GM19239 (cell line): Measurements from ENCODE around the gene PUM1.
"Not testable (repeated sequence)": the region's sequence is repeated elsewhere in the genome, so short reads cannot be mapped to it uniquely, and the experiment has no call there.

Source experiments
- DNase-seq: peaks from one replicate; pipeline ENCODE4 v3.0.0; 2011; ENCODE audit warnings: low spot score; ENCODE audit not compliant: insufficient read length
- FAIRE-seq: peaks from 2 replicates; lab custom pipeline; 2011; peaks lifted over from hg19 to GRCh38; lab: Jason Lieb, UNC

PUM1 gene

DNA sequence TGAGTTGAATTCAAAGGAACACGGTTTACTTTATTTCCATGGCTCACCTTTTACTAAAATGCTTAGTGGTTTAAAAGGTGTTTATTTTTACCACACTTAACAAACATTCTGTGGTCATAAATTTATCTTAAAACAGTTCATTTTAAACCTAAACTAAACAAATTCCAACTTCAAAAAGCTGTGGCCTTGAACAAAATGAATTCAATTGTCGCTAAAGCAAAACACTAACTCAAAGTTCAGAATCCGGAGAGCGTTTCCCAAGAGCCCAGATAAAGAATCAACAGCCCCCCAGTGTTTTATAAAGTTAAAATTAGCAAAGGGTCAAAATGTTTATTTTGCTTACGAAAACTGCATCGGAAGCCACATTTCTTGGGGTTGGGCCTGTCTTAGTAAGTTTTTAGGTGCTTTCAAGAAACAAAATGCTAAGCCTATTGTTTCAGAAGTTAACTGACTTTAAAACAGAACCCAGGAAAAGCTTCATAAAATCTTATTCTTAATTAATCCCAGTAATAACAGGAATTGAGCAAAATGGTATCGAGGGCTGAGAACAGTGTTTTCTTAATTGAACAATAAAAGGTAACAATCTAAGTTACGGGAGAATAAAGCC is 1.3 kb downstream of the PUM1 start:
- DNase-seq (no peak), FAIRE-seq (peak; percentile 21)

DNA sequence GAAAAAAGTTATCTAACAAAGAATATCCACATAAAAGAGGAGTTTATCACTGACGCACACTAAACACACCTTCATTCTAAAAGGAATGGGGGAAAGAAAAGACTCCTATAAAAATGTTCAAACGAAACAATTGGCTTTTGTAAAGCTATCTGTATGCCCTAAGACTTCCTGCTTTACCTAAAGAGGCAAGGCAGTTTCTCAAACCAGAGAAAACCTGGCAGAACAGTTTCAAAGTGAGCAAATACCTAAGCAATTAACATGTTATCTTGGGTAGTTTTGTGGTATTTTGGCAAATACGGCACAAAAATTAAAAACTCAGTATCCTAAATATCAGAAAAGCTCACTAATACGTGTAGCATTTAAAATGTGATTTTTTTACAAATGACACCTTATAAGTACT is 1.9 kb downstream of the PUM1 start:
- FAIRE-seq, result peak; percentile 49
- DNase-seq, result no peak

DNA sequence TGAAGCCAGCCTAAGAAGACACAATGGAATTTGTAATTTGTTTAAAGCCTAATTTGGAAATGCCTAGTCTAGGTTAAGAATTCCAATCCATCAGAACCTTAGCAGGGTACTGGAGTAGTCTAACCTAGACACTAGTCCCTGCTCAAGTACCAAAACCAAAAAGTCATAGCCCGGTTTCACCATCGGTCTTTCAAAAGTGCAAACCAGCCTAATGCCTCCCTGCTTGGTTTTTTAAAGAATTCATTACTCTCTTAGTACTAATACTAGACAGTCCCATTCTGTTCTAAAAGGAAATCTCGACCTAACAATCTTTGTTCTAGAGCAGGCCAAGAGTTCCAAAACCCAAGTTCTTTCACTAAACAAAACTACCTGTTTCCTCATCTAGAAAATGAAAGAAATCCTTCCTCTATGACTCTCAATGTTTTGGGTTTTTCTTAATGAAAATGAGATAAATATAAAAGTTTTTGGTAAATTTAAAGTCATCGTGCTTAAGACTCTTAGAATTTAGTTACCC is 2.6 kb downstream of the PUM1 start:
- DNase-seq, result no peak
- FAIRE-seq, result no peak

DNA sequence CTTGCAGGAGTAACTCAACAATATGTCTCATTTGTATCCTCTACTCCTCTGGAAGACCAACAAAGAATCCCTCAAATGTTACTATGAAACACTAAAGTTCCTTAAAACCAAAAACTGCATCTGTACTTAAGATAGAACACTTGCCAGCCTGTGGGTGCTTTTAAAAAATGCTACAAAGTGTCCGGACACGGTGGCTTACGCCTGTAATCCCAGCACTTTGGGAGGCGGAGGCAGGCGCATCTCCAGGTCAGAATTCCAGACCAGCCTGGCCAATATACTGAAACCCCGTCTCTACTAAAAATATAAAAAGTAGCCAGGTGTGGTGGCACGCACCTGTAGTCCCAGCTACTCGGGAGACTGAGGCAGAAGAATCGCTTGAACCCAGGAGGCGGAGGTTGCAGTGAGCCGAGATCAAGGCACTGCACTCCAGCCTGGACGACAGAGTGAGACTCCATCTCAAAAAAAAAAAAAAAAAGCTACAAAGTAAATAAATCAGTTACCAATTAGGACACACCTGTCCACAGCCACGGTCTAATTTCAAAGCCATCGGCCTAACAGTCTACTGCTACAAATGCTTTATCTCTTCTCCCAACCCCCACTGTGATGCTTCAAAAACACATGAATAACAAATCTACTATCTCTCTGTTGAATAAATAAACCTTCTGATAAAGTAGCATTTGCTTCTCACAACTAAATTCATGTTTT is 3.2 kb downstream of the PUM1 start:
- DNase-seq, FAIRE-seq: not testable (repeated sequence)

DNA sequence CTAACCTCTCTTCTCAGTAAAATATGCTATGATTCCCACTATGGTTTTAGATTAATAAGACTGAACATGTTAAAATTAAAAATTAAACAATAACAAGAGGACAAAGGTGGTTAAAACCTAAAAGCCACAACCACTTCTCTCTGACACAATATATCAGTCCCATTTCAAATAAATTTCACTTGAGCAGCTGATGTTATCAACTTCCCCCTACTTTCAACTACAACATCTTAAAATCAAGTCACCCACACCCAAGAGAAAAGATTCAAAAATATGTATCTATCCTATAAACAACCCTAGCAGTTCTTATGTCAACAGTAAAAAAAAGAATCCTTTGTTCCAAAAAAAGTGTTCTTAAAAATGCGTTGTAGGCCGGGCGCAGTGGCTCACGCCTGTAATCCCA is 7.5 kb downstream of the PUM1 start:
- no peak for FAIRE-seq
- DNase-seq, result no peak

DNA sequence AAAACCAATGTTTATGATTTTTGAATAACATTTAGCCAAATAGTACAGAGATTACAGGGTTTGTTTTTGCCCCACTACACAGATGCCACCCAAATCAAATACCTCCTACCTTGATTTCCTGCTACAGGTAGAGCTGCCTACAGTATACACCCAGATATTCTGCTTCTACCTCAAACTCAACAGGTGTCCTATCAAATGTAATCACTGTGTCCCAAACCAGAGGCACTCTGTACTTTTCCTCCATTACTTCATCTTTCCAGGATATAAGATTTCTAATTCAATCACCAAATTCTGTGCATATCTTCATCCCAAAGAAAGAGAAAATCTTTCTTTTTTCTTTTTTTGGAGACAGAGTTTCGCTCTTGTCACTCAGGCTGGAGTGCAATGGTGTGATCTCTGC is 9.6 kb downstream of the PUM1 start:
- FAIRE-seq, result no peak
- no peak for DNase-seq

DNA sequence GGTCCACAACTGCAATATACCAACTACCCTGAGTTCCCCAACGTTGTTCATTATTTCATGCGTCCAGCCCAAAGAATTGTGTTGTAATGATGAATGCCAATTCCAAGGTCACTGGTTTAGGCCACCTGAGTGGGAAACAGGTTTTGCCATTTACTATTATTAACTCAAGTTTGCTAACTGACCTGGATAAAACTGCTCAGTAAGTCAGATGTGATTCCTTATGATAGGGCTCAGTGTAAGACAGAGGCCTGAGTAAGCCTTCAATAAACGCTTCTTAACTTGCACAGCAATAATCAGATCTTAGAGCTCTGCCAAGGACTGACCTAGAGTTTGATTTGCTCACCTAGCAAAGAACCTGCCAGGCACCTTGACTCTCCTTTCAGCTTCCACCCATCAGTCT is 10.0 kb downstream of the PUM1 start:
- DNase-seq (no peak), FAIRE-seq (no peak)

DNA sequence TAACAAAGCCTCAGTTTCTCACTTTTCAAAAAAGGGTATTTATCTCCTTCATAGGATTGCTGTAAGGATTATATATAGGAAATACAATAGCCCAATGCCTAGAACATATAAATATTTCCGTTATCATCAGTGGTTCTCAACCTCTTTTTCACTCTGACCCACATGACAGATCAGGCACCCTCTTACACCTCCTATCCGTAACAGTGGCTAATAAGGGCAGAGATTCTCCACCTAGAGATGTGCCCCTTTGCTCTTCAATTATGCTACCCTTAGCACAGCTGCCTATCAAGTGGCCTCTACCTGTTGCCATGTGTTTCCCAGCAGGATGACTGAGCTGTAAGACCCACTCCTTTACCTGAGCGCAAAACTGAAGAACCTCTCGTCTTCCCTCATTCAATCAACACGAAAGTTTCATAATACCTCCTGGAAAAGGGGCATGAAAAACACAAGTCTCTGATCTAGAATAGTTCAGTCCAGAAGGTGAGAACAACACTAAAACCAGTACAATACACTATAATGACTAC is 10.5 kb downstream of the PUM1 start:
- DNase-seq, result no peak
- FAIRE-seq, result no peak

DNA sequence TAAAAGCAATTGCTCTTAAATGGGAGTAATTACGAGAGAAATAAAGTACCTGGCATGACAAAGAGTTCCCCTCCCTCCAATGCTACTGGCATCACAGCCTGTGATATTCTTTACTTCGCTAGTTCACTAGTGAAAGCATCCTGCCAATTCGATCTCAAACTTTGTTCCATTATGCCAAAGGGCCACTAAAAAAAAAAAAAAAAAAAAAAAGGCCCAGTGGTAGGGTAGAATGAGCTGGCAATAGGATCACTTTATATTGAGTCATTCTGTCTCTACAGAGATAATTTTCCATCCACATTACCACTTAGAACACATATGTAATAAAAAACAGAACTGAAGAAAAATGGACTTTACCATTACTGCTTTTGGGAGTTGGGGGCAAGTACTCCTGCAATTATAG is 11.2 kb downstream of the PUM1 start:
- FAIRE-seq (no peak), DNase-seq (no peak)

DNA sequence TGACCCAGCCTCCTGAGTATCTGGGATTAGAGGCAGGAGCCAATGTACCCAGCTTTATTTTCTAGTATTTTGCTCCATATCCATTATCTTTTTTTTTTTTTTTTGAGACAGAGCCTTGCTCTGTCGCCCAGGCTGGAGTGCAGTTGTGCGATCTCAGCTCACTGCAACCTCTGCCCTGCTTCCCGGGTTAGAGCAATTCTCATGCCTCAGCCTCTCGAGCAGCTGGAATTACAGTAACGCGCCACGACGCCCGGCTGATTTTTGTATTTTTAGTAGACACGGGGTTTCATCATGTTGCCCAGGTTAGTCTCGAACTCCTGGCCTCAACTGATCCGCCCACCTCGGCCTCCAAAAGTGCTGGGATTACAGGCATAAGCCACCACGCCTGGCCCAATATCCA is 12.9 kb downstream of the PUM1 start:
- DNase-seq, FAIRE-seq: not testable (repeated sequence)

DNA sequence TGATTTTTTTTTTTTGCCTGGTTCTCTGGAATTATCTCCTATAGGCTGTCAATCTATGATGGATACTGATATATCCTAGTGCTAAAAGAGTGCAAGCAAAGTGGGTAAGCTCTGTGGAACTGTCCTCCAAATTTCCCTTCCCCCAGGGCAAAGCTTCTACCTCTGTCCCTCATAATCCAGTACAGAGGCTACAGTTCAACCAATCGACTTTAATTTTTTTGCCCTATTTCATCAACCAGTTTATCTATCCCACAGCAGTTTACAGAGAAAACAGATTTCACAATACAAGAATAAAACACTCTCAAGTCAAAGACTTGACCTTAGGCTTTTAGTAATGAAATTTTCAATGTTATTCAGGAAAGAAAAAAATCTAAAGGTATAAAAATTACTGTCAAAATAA is 13.9 kb downstream of the PUM1 start:
- no peak for FAIRE-seq
- no peak for DNase-seq

DNA sequence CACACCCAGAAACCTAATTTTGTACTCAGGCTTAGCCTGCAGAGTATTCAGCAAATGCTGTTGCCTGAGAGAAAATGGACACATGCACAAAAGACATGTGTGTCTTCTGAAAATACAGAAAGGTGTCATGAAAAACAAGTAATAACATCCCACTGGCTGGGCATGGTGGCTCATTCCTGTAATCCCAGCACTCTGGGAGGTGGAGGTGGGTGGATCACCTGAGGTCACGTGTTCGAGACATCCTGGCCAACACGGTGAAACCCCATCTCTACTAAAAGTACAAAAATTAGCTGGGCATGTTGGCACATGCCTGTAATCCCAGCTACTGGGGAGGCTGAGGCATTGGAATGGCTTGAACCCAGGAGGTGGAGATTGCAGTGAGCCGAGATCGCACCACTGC is 18.0 kb downstream of the PUM1 start:
- FAIRE-seq, DNase-seq: not testable (repeated sequence)

DNA sequence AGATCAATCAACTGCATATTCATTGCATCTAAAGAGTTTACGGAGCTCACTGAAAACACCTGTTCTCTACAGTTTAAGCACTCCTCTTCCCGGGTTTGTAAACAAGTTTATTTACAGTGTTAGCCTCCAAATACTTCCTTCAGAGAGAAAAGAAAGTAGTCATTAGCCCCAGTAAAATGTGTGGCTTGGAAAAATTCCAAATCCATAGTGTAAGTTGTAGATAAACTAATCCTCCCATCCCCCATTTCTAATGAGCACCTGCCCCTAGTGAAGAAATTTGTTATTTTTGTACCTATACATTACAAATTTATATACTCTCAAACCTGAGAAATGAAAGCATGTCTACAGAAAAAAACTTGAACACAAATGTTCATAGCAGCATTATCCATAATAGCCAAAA is 21.9 kb downstream of the PUM1 start:
- no peak for DNase-seq
- no peak for FAIRE-seq

DNA sequence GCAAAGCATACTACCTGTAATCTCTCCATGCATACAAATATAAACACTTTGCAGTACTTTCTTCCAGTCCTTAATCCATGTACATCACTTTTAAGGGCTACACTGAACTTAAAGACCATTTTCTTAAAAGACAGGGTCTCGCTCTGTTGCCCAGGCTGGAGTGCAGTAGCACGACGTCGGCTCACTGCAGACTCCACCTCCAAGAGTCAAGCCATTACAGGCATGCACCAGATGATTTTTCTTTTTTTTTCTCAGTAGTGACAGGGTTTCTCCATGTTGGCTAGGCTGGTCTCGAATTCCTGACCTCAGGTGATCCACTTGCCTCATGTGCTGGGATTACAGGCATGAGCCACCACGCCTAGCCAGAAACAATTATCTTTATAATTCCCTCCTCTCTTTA is 22.9 kb downstream of the PUM1 start:
- DNase-seq (no peak), FAIRE-seq (no peak)

DNA sequence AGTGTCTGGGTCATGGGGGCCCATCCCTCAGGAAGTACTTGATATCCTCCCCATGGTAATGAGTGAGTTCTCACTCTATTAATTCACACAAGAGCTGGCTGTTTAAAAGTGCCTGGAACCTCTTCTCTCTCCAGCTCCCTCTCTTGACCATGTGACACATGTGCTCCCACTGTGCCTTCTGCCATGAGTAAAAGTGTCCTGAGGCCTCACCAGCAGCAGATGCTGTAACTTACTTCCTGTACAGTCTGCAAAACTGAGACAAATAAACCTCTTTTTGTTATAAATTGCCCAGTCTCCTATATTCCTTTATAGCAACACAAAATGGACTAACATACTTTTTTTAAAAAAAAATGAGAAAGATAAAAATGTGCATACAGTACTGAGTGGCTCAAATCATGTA is 24.0 kb downstream of the PUM1 start:
- DNase-seq (no peak), FAIRE-seq (no peak)

DNA sequence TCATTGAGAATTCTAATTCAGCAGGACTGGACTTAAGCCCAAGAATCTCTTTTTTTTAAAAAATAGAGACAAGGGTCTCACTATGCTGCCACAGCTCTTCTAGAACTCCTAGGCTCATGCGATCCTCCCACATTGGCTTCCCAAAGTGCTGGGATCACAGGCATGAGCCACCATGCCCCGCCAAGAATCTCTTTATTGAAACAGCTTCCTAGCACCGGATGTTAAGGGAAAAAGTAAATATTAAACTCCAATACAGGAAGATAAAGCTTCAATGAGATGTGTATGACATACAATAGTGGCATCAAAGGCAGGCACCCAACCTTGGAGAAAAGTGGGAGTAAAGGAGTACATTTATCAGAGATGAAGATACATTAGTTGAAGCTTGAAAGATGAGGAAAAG is 25.5 kb downstream of the PUM1 start:
- FAIRE-seq, result no peak
- DNase-seq, result no peak

DNA sequence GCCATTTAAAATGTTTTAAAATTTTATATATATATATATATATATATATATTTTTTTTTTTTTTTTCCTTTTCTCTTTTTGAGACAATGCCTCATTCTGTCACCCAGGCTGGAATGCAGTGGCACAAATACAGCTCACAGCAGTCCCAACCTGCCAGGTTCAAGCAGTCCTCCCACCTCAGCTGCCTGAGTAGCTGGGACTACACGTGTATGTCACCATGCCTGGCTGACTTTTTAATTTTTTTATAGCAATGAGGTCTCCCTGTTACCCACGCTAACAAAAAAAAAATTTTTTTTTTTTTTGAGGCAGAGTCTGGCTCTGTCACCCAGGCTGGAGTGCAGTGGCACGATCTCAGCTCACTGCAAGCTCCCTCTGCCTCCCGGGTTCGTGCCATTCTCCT is 26.6 kb downstream of the PUM1 start:
- DNase-seq, FAIRE-seq: not testable (repeated sequence)

DNA sequence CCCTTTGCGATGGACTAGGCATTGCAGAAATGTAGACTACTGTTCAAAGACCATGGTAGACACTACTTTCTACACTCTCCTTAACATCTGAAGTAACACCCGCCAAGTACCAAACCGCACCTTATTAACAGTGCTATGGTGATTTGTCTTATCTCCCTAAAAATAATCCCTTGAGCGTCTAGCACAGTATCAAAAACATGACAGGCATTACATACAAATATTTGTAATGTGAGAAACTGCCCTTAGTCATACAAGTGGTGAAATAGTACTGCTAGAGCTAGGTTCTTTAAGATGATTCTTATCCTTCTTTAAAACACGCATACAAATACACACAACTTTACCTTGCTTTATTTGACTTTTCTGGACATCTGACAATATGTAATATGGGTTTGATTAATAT is 27.2 kb downstream of the PUM1 start:
- DNase-seq, result no peak
- FAIRE-seq, result no peak

DNA sequence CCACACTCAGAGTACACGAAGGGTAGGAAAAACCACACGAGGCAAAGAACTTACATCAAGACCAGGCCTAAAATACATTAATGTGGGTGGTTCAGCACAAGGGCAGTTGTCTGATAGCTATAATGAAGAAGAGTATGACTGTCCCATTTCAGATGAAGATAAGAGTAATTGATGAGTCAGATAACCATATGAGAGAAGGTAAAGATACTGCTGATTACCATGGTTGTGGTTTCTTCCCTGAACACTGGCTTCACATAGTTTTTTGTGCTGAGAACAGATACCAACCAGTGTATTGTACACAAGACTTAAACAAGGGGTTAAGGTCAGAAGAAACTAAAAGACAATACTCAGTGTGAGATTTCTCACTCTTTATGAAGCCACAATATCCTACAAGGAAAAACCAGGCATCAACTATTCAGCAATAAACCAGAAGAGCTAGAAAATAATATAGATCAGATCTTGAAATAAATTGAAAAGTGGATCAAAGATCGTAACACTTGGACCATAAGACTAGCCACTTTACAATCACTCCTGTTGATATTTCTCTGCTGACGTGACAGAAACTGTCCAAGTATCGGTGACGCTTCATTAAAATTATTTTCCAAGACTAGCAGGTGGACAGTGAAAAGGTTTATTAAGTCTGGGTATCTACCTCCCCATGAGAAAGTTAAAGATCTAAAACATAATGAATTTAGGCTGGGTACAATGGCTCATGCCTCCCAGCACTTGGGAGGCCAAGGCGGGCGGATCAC is 28.6 kb downstream of the PUM1 start:
- FAIRE-seq, result no peak
- DNase-seq, result no peak

DNA sequence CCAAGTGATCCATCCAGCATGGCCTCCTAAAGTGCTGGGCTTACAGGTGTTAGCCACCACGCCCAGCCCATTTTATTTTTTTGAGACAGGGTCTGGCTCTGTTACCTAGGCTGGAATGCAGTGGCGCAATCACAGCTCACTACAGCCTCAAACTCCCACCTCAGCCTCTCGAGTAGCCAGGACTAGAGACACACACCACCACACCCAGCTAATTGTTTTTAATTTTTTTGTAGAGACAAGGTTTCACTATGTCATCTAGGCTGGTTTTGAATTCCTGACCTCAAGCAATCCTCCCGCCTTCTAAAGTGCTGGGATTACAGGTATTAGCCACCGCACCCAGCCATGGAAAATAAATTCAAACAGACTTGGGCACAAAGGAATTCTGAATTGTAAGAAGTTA is 31.9 kb downstream of the PUM1 start:
- DNase-seq (no peak), FAIRE-seq (no peak)

DNA sequence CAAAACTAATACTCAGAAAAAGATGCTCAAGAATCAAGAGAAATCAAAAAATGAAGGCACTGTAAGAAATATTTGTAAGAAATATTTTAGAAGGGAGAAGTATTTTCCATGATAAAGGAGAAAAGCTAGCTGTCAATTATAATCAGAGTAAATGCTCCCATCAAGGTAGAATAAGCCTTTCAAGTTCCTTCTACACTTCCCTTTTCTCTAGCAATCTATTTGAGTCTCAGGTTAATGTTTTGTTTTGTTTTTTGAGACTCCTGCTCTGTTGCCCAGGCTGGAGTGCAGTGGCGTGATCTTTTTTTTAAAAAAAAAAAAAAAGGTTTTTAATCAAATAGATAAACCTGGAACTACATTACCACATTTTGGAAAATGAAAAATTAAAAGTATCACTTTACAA is 33.3 kb downstream of the PUM1 start:
- no peak for FAIRE-seq
- no peak for DNase-seq
